H1 (cell line): Measurements from ENCODE around the gene PLPPR1. TPM values are rescaled to one million over a fixed set of nuclear protein-coding genes. Genes with fewer than 3 reads are reported as not detected.

Experiments used
- CTCF ChIA-PET: fragments of 300-600 bp; sonication (Branson Sonifier 250); formaldehyde crosslinking; loops from one replicate; lab custom pipeline; 2021; ENCODE audit not compliant: partially characterized antibody; lab: Charles Lee
- POLR2A ChIA-PET: fragments of 300-600 bp; sonication (Branson Sonifier 250); formaldehyde crosslinking; loops from one replicate; lab custom pipeline; 2021; ENCODE audit warnings: inconsistent platforms; ENCODE audit not compliant: partially characterized antibody; lab: Charles Lee
- DNase-seq, 2 experiments: peaks; one replicate each; pipeline versions ENCODE4 v3.0.0 to v3.0.0-alpha.2; 2010 to 2022; ENCODE audit warnings: low spot score in 2 of 2, low read depth in 1 of 2, mixed read lengths in 1 of 2
- FAIRE-seq: peaks from 2 replicates; lab custom pipeline; 2011; peaks lifted over from hg19 to GRCh38; lab: Jason Lieb, UNC
- H2AFZ ChIP-seq: 2 replicates; pipeline ENCODE4 v1.8.1; 2012; ENCODE audit warnings: low read length, inconsistent platforms
- H2AK5ac ChIP-seq: 2 replicates; pipeline ENCODE4 v1.6.1; 2013; ENCODE audit warnings: low read depth, low read length
- H2BK120ac ChIP-seq: replicated peaks from 2 replicates; pipeline ENCODE3; 2013; ENCODE audit warnings: low read depth, low read length, inconsistent platforms
- H2BK12ac ChIP-seq: 2 replicates; pipeline ENCODE4 v1.6.1; 2013; ENCODE audit warnings: low read depth, low read length
- H2BK15ac ChIP-seq: 2 replicates; pipeline ENCODE4 v1.6.1; 2013; ENCODE audit warnings: low read length
- H2BK20ac ChIP-seq: 2 replicates; pipeline ENCODE4 v1.6.1; 2013; ENCODE audit warnings: low read length
- H2BK5ac ChIP-seq: 2 replicates; pipeline ENCODE4 v1.6.1; 2013; ENCODE audit warnings: low read depth, low read length
- H3K14ac ChIP-seq: 2 replicates; pipeline ENCODE4 v1.6.1; 2013; ENCODE audit warnings: inconsistent platforms; ENCODE audit not compliant: insufficient read length
- H3K18ac ChIP-seq: 2 replicates; pipeline ENCODE4 v1.6.1; 2013; ENCODE audit warnings: low read length; ENCODE audit errors: extremely low read depth
- H3K23ac ChIP-seq: 2 replicates; pipeline ENCODE4 v1.6.1; 2013; ENCODE audit warnings: inconsistent platforms; ENCODE audit not compliant: insufficient read length
- H3K23me2 ChIP-seq: 2 replicates; pipeline ENCODE4 v1.6.1; 2013; ENCODE audit warnings: low read depth, low read length
- H3K27ac ChIP-seq: 2 replicates; pipeline ENCODE4 v1.6.1; 2011; ENCODE audit warnings: low read depth, low read length, inconsistent platforms
- H3K27me3 ChIP-seq, 4 experiments: replicated peaks in 1 of 4; 1 replicate in 1 of 4; 2 replicates in 3 of 4; pipeline versions ENCODE4 v1.6.1 to v1.8.1; 2011 to 2013; ENCODE audit warnings: low read length in 3 of 4, mild to moderate bottlenecking in 3 of 4, inconsistent platforms in 2 of 4, mixed read lengths in 2 of 4, moderate library complexity in 1 of 4; ENCODE audit not compliant: control insufficient read depth in 3 of 4, insufficient read depth in 3 of 4; ENCODE audit errors: extremely low read depth in 1 of 4
- H3K36me3 ChIP-seq, 4 experiments: 2 replicates each; pipeline versions ENCODE4 v1.6.1 to v1.8.1; 2011 to 2013; ENCODE audit warnings: mild to moderate bottlenecking in 4 of 4, low read length in 3 of 4, moderate library complexity in 2 of 4, control low read depth in 1 of 4, inconsistent platforms in 1 of 4; ENCODE audit not compliant: insufficient read depth in 4 of 4, control insufficient read depth in 2 of 4
- H3K4ac ChIP-seq: replicated peaks from 2 replicates; pipeline ENCODE3; 2013; ENCODE audit warnings: low read length, low read depth, mixed read lengths, inconsistent platforms; ENCODE audit not compliant: insufficient read length
- H3K4me1 ChIP-seq, 4 experiments: replicated peaks in 1 of 4; 1 replicate in 1 of 4; 2 replicates in 3 of 4; pipeline versions ENCODE4 v1.6.1 to v1.8.1; 2011 to 2013; ENCODE audit warnings: low read length in 3 of 4, inconsistent platforms in 2 of 4, mixed read lengths in 1 of 4; ENCODE audit not compliant: insufficient read depth in 4 of 4, control insufficient read depth in 3 of 4
- H3K4me2 ChIP-seq, 2 experiments: 2 replicates each; pipeline versions ENCODE4 v1.6.1 to v1.8.1; 2011 to 2013; ENCODE audit warnings: low read depth in 2 of 2, low read length in 2 of 2, control low read depth in 1 of 2, inconsistent platforms in 1 of 2, mild to moderate bottlenecking in 1 of 2; ENCODE audit not compliant: insufficient read depth in 1 of 2
- H3K4me3 ChIP-seq, 4 experiments: fragments of 200-600, 300-600 bp in 1 of 4; sonication (generic), shearing (Covaris generic), sonication (Bioruptor Twin) in 1 of 4; 2 replicates each; pipeline versions ENCODE4 v1.5.1 to v1.8.1; 2011 to 2016; ENCODE audit warnings: low read length in 4 of 4, low read depth in 3 of 4, control low read depth in 2 of 4, inconsistent platforms in 2 of 4, mild to moderate bottlenecking in 2 of 4, mixed read lengths in 1 of 4, moderate library complexity in 1 of 4; ENCODE audit not compliant: insufficient read depth in 2 of 4; ENCODE audit errors: extremely low read depth in 1 of 4
- H3K56ac ChIP-seq: replicated peaks from 2 replicates; pipeline ENCODE3; 2013; ENCODE audit warnings: low read depth, mild to moderate bottlenecking, mixed read lengths, low read length, inconsistent platforms; ENCODE audit not compliant: insufficient read length
- H3K79me1 ChIP-seq: 2 replicates; pipeline ENCODE4 v1.6.1; 2013; ENCODE audit warnings: low read depth, low read length, control low read depth
- H3K79me2 ChIP-seq, 2 experiments: 2 replicates each; pipeline versions ENCODE4 v1.6.1 to v1.8.1; 2012 to 2013; ENCODE audit warnings: low read length in 2 of 2, mild to moderate bottlenecking in 2 of 2, inconsistent platforms in 1 of 2; ENCODE audit not compliant: insufficient read depth in 2 of 2, control insufficient read depth in 1 of 2
- H3K9ac ChIP-seq, 4 experiments: replicated peaks in 1 of 4; 1 replicate in 1 of 4; 2 replicates in 3 of 4; pipeline versions ENCODE4 v1.6.1 to v1.8.1; 2011 to 2013; ENCODE audit warnings: low read depth in 3 of 4, low read length in 3 of 4, control low read depth in 2 of 4, mild to moderate bottlenecking in 2 of 4, moderate library complexity in 2 of 4, inconsistent platforms in 1 of 4; ENCODE audit errors: extremely low read depth in 1 of 4
- H3K9me3 ChIP-seq, 2 experiments: 2 replicates each; pipeline versions ENCODE4 v1.6.1 to v1.8.1; 2012 to 2013; ENCODE audit warnings: mild to moderate bottlenecking in 2 of 2, moderate library complexity in 2 of 2, control low read depth in 1 of 2, inconsistent platforms in 1 of 2, low read depth in 1 of 2, low read length in 1 of 2, mixed read lengths in 1 of 2; ENCODE audit not compliant: insufficient read depth in 2 of 2
- H4K20me1 ChIP-seq, 2 experiments: replicated peaks in 1 of 2; 2 replicates each; pipeline versions ENCODE3 to v1.8.1; 2011 to 2013; ENCODE audit warnings: inconsistent platforms in 2 of 2, low read length in 2 of 2, mild to moderate bottlenecking in 1 of 2; ENCODE audit not compliant: insufficient read depth in 2 of 2, control insufficient read depth in 1 of 2
- H4K5ac ChIP-seq: 2 replicates; pipeline ENCODE4 v1.6.1; 2013; ENCODE audit warnings: low read length, low read depth, mixed read lengths, inconsistent platforms; ENCODE audit not compliant: insufficient read length
- H4K8ac ChIP-seq: 2 replicates; pipeline ENCODE4 v1.8.0; 2013; ENCODE audit warnings: mild to moderate bottlenecking, moderate library complexity, low read length, inconsistent platforms; ENCODE audit not compliant: insufficient read depth; ENCODE audit errors: extremely low read depth
- H4K91ac ChIP-seq: replicated peaks from 2 replicates; pipeline ENCODE3; 2013; ENCODE audit warnings: low read length, mixed read lengths, inconsistent platforms; ENCODE audit not compliant: insufficient read length
- CBX8 ChIP-seq: fragments of 300-800, 300-1000 bp; sonication (generic); IDR thresholded peaks from 2 replicates; pipeline ENCODE4 v1.7.1; 2016; ENCODE audit warnings: low read depth, low read length, borderline replicate concordance
- JUND ChIP-seq: IDR thresholded peaks from 2 replicates; pipeline ENCODE4 v1.6.1; 2011; ENCODE audit warnings: mild to moderate bottlenecking, improper control_type of control experiment, low read length
- KDM4A ChIP-seq: IDR thresholded peaks from one replicate; pipeline ENCODE4 v1.7.1; 2012; ENCODE audit warnings: low read depth, mild to moderate bottlenecking, moderate library complexity, low read length, inconsistent platforms; ENCODE audit not compliant: severe bottlenecking
- PHF8 ChIP-seq: fragments of 200-600 bp; sonication (generic); conservative IDR thresholded peaks from 2 replicates; pipeline ENCODE4 v1.7.1; 2012; ENCODE audit warnings: low read depth, mild to moderate bottlenecking, inconsistent platforms, low read length, moderate library complexity
- RFX5 ChIP-seq: IDR thresholded peaks from 2 replicates; pipeline ENCODE4 v1.6.1; 2011; ENCODE audit warnings: low read depth, low read length, improper control_type of control experiment, borderline replicate concordance
- RXRA ChIP-seq: IDR thresholded peaks from 2 replicates; pipeline ENCODE4 v1.6.1; 2011; ENCODE audit warnings: low read depth, mild to moderate bottlenecking, low read length, moderate library complexity; ENCODE audit not compliant: insufficient read depth
- SAP30 ChIP-seq: fragments of 300-600 bp; sonication (generic); IDR thresholded peaks from 2 replicates; pipeline ENCODE4 v1.7.1; 2012; ENCODE audit warnings: low read length, moderate library complexity, mild to moderate bottlenecking, inconsistent platforms; ENCODE audit not compliant: insufficient read depth, insufficient replicate concordance
- WGBS, 2 experiments: shearing (Covaris generic) in 1 of 2; methylation state at CpG; one replicate each; pipeline versions ENCODE4 v1.1.6 to v1.1.7; 2013 to 2015; ENCODE audit warnings: low lambda C conversion rate in 2 of 2, mixed read lengths in 2 of 2, inconsistent platforms in 1 of 2, low coverage in 1 of 2, missing lambda C conversion rate in 1 of 2; ENCODE audit not compliant: insufficient replicate concordance in 2 of 2, insufficient coverage in 1 of 2, insufficient read length in 1 of 2; ENCODE audit errors: extremely low coverage in 1 of 2, missing lambda C conversion rate in 1 of 2; 5-methylcytosine and 5-hydroxymethylcytosine counted together
- polyA plus RNA-seq, 7 experiments: library from polyadenylated mRNA; depleted of rRNA in 3 of 7; stranded (reverse) in 5 of 7; unstranded in 2 of 7; fragments of >200 nt in 5 of 7; fragments of 200-250 nt in 2 of 7; gene quantifications; 1 replicate in 5 of 7; 2 replicates in 1 of 7; 4 replicates in 1 of 7; pipeline versions ENCODE4 v1.2.1 to v1.2.3, GENCODE V29; 2011 to 2013; ENCODE audit warnings: missing spikeins in 2 of 7, mixed read lengths in 2 of 7
- total RNA-seq: library from RNA; stranded (reverse); fragmentation: NEBNext Ultra II Directional; extraction: Animal tissue kit (Norgen Biotek cat#: 25700); gene quantifications from 2 replicates; pipeline ENCODE4 v1.2.1, GENCODE V29; 2021
- TF ChIP-seq, protein P1 (sequence below), 3 experiments: IDR thresholded peaks; 1 replicate in 2 of 3; 2 replicates in 1 of 3; pipeline versions ENCODE4 v1.5.1 to v1.6.1; 2011; ENCODE audit warnings: low read length in 3 of 3, mild to moderate bottlenecking in 3 of 3, inconsistent platforms in 2 of 3, low read depth in 1 of 3, moderate library complexity in 1 of 3; ENCODE audit not compliant: insufficient read depth in 1 of 3; ENCODE audit errors: control extremely low read depth in 1 of 3

The PLPPR1 gene
- total and polyA plus RNA-seq, 2 of the 8 experiments (the other 6 are each of a cell fraction or from before 2014, with no cell fraction given): 1.4 to 1.8 TPM

DNA sequence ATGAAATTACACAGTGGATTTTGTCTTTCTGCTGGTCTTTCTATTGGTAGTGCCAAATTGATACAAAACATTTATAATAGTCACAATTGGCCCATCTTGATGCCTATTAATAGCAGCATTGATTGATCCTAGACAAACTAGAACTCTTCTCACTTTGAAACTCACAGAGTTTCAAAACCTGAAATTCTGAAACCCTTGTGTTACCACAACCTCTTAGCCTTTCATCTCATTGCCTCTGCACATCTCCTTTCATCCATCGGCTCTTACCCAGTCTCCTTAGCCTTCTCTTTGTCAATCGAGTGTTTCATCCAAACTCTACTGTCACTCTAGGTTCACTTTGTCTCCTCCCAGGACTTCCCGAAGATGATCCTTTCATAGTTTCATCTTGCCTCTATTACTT, 22.1 kb downstream of the PLPPR1 start:
- no peaks in the 10 kb centered on the region for H3K79me2 ChIP-seq
- no peak overlapping the region for H2BK120ac ChIP-seq
- no peaks in the 10 kb centered on the region for H3K79me1 ChIP-seq
- H3K56ac ChIP-seq: no peak overlapping the region
- ChIA-PET POLR2A (no interaction called here), CTCF (interaction anchor here (0.6 to 1.3 kb wide), 2 partner anchors 50 to 69 kb away, joined by 3 read pairs; no protein-coding TSS in a partner anchor)
- H2AFZ ChIP-seq: no peak overlapping the region
- H3K27ac ChIP-seq: no peak overlapping the region
- no peak overlapping the region for H4K8ac ChIP-seq
- no peaks in the 10 kb centered on the region for H4K20me1 ChIP-seq
- peaks cover 2 to 7% of the 10 kb centered on the region in 2 experiments; a peak in 2 of 4 replicates for H3K9me3 ChIP-seq
- no peaks in the 10 kb centered on the region for H3K27me3 ChIP-seq
- no peaks in the 10 kb centered on the region for H3K36me3 ChIP-seq
- FAIRE-seq (no peak), DNase-seq (no peak)
- H3K9ac ChIP-seq: no peak overlapping the region
- 95% methylated on average over 3 of the region's 3 CpGs; no CpG with 5 or more reads in 1 of the 2 experiments for WGBS, 2 experiments
- peaks cover 0 to 3% (median 0%) of the 10 kb centered on the region in 4 experiments; a peak in 3 of 7 replicates for H3K4me1 ChIP-seq
- H3K14ac ChIP-seq: no peak overlapping the region
- no peak overlapping the region for H3K4me3 ChIP-seq
- no peak overlapping the region for H4K91ac ChIP-seq
- no peak overlapping the region for H2BK20ac ChIP-seq
- no peak overlapping the region for H3K4me2 ChIP-seq
- H3K23ac ChIP-seq: no peak overlapping the region
- no peak overlapping the region for H2BK15ac ChIP-seq
- no peak overlapping the region for H2AK5ac ChIP-seq
- H2BK5ac ChIP-seq: no peak overlapping the region
- H2BK12ac ChIP-seq: no peak overlapping the region
- no peak overlapping the region for H4K5ac ChIP-seq
- no peak overlapping the region for H3K4ac ChIP-seq
- H3K23me2 ChIP-seq: no peaks in the 10 kb centered on the region
- no peak overlapping the region for H3K18ac ChIP-seq
- TF ChIP-seq CBX8 (no peak), SAP30 (no peak), KDM4A (no peak), PHF8 (no peak), RXRA (no peak), JUND (no peak), RFX5 (no peak)
- TF ChIP-seq, protein P1, sequence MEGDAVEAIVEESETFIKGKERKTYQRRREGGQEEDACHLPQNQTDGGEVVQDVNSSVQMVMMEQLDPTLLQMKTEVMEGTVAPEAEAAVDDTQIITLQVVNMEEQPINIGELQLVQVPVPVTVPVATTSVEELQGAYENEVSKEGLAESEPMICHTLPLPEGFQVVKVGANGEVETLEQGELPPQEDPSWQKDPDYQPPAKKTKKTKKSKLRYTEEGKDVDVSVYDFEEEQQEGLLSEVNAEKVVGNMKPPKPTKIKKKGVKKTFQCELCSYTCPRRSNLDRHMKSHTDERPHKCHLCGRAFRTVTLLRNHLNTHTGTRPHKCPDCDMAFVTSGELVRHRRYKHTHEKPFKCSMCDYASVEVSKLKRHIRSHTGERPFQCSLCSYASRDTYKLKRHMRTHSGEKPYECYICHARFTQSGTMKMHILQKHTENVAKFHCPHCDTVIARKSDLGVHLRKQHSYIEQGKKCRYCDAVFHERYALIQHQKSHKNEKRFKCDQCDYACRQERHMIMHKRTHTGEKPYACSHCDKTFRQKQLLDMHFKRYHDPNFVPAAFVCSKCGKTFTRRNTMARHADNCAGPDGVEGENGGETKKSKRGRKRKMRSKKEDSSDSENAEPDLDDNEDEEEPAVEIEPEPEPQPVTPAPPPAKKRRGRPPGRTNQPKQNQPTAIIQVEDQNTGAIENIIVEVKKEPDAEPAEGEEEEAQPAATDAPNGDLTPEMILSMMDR (IDR thresholded peaks at IDR 0.05; ENCODE audit: control extremely low read depth in 1 of 3, insufficient read depth in 1 of 3, low read depth in 1 of 3, low read length in 3 of 3): no peak
